GM06990 (cell line): ENCODE measurements around the gene FAM120C.

Experiments
- DNase-seq: peaks from one replicate; pipeline ENCODE4 v3.0.0-alpha.2; 2011; ENCODE audit not compliant: insufficient read length; ENCODE audit errors: extremely low read depth
- H3K27me3 ChIP-seq: replicated peaks from 2 replicates; pipeline ENCODE4 v1.6.0; 2011; ENCODE audit warnings: low read length; ENCODE audit not compliant: control insufficient read depth, insufficient read depth
- H3K36me3 ChIP-seq: 2 replicates; pipeline ENCODE4 v1.5.1; 2011; ENCODE audit warnings: low read length; ENCODE audit not compliant: control insufficient read depth, insufficient read depth
- H3K4me3 ChIP-seq: replicated peaks from 2 replicates; pipeline ENCODE4 v1.5.1; 2011; ENCODE audit warnings: low read depth, mild to moderate bottlenecking, control low read depth, low read length
- TF ChIP-seq, protein P1 (sequence below): IDR thresholded peaks from 2 replicates; pipeline ENCODE4 v1.5.1; 2011; ENCODE audit warnings: low read length, control low read depth, mild to moderate bottlenecking, inconsistent platforms; ENCODE audit not compliant: insufficient read depth, poor library complexity, severe bottlenecking

Gene FAM120C

DNA sequence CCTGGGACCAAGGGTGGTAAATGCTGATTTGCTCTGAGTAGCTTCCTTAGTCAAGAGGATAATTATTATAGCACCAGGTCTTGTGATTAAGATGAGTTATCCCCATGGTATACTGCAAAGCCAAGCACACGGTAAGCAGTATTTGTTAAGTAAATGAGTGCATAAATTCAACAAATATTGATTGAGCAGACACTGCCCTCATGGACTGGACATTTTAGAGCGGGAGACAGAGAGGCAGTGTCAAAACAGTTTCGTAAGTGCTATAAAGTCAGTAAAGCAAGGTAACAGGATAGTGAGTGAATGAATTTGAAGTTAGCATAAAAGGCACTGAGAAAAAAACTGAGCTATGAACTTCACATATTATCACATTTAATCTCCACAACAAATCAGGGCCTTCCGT, 152.7 kb downstream of the FAM120C start:
- TF ChIP-seq, protein P1, sequence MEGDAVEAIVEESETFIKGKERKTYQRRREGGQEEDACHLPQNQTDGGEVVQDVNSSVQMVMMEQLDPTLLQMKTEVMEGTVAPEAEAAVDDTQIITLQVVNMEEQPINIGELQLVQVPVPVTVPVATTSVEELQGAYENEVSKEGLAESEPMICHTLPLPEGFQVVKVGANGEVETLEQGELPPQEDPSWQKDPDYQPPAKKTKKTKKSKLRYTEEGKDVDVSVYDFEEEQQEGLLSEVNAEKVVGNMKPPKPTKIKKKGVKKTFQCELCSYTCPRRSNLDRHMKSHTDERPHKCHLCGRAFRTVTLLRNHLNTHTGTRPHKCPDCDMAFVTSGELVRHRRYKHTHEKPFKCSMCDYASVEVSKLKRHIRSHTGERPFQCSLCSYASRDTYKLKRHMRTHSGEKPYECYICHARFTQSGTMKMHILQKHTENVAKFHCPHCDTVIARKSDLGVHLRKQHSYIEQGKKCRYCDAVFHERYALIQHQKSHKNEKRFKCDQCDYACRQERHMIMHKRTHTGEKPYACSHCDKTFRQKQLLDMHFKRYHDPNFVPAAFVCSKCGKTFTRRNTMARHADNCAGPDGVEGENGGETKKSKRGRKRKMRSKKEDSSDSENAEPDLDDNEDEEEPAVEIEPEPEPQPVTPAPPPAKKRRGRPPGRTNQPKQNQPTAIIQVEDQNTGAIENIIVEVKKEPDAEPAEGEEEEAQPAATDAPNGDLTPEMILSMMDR: no peak
- H3K27me3 ChIP-seq: no peaks in the 10 kb centered on the region
- no peak for DNase-seq
- peaks cover under 1% of the 10 kb centered on the region; the same call in 1 of the 2 replicates for H3K36me3 ChIP-seq
- no peak overlapping the region for H3K4me3 ChIP-seq

DNA sequence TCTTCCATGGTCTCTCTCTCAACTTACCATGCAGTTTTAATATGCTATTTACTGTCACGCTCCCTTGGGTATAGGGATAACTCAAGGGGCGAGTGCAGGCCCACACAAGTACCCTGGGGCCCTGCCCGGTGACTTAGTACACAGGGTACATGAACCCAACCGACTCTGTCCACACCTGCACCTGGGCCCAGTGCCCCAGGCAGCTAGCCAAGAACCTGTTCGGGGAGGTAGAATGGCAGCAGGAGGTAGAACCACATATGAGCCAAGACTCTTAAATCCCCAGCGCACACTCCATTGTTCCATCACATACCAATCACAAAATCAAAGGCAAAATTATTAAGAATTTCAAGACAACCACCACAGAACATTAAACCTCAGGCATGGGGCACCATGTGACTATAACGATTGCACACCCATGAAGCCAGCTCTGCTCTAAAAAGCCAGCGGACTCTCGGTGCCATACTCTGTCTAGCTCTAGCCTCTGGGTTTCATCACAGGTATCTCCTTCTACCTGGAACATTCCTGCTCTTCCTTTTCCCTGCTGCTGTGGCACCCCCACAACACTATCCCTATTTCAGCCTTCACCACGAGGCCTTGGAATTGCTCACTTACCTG, 153.4 kb downstream of the FAM120C start:
- DNase-seq: no peak
- no peak overlapping the region for H3K4me3 ChIP-seq
- H3K27me3 ChIP-seq: no peaks in the 10 kb centered on the region
- TF ChIP-seq, protein P1: no peak
- H3K36me3 ChIP-seq: peaks cover 2% of the 10 kb centered on the region

DNA sequence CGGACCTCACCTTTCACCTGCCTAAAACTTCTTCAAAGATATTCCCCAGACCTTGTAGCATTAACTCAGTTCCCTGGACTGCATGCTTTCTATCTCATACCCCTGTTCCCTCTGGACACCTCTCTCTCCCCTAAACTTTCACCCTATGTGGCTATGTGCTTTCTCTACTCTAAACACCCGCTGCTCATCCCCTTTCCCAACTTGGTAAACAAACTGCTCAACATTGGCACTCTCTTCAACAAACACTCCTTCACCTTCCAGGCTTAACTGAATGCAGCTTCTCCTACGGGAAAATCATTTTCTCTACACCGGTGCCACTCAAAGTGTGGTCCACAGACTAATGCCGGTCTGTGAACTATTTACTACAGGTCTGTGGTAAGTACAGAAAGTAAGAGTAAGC, 158.7 kb downstream of the FAM120C start:
- Histone ChIP-seq H3K36me3 (peaks cover 2% of the 10 kb centered on the region), H3K27me3 (no peaks in the 10 kb centered on the region), H3K4me3 (no peak overlapping the region)
- TF ChIP-seq, protein P1: no peak
- DNase-seq: no peak
